ENCODE results near the gene CCDC30. TPM values are rescaled to one million over a fixed set of nuclear protein-coding genes. Genes with fewer than 3 reads are reported as not detected.

CCDC30 gene
- polyA plus RNA-seq, 3 donors, result 0.95 to 1.5 (median 1.2) TPM

- Histone ChIP-seq H3K9ac (ENCODE audit: insufficient read depth, low read length, poor library complexity, severe bottlenecking) (no peak overlapping the region), H3K4me3 (replicated peaks in 1 of 3; ENCODE audit: low read depth in 2 of 3, low read length in 3 of 3) (no peak overlapping the region), H3K27ac (ENCODE audit: low read depth in 1 of 2, low read length in 2 of 2) (no peak overlapping the region), H4K20me1 (ENCODE audit: insufficient read depth, low read length) (peaks cover 70% of the 10 kb centered on the region), H3K9me3 (replicated peaks in 1 of 2; ENCODE audit: control insufficient read depth in 1 of 2, insufficient read depth in 1 of 2, low read length in 2 of 2) (peaks cover 0 to 2% of the 10 kb centered on the region in 2 donors), H2AFZ (ENCODE audit: insufficient read depth, low read depth, low read length, poor library complexity, severe bottlenecking) (no peak overlapping the region), H3K79me2 (ENCODE audit: insufficient read depth, low read length) (peaks cover 17% of the 10 kb centered on the region), H3K36me3 (replicated peaks in 1 of 2; ENCODE audit: control insufficient read depth in 1 of 2, insufficient read depth in 2 of 2, low read length in 2 of 2) (peaks cover 75 to 98% of the 10 kb centered on the region in 2 donors), H3K27me3 (ENCODE audit: control insufficient read depth in 2 of 2, insufficient read depth in 2 of 2, low read length in 2 of 2) (no peaks in the 10 kb centered on the region), H3K4me2 (replicated peaks; ENCODE audit: extremely low read depth, low read length, poor library complexity, severe bottlenecking) (no peak overlapping the region), H3K4me1 (ENCODE audit: control insufficient read depth in 1 of 2, insufficient read depth in 2 of 2, low read length in 2 of 2) (no peaks in the 10 kb centered on the region)
- intact Hi-C loops (cut with micrococcal nuclease), result no loop called here
- WGBS (ENCODE audit: insufficient coverage), result 100% methylated on average over 3 of the region's 7 CpGs
- TF ChIP-seq CTCF (IDR thresholded peaks at IDR 0.05), result no peak
- Mint-ChIP-seq H3K4me1 (no peaks in the 10 kb centered on the region), H3K27me3 (ENCODE audit: low read depth in 3 of 3) (no peaks in the 10 kb centered on the region), H3K4me3 (no peak overlapping the region), H3K36me3 (peaks cover 80 to 93% of the 10 kb centered on the region in 2 donors), H3K27ac (peak overlapping the region in 2 of 7 donors; percentile 1 to 7), H3K9me3 (peaks cover 0 to 5% (median 2%) of the 10 kb centered on the region in 7 donors)
- DNase-seq, result no peak
Measured at GRCh38 chr1:42703888-42704464, 240.9 kb downstream of the CCDC30 start.

Small RNA genes lying within 50 kb of the gene (small RNA-seq; reads per million reads assigned to genes)
- gene RNU6-536P (ENCODE audit: insufficient read length, low read depth), result not detected
- gene TMSB4XP1 (ENCODE audit: insufficient read length, low read depth), result not detected

Other genes with a start within 250 kb of the CCDC30 start
- gene FOXJ3, start 128.1 kb upstream of the CCDC30 start, polyA plus RNA-seq, result 10 to 100 TPM; 10.2 to 18.5 (median 18.4) TPM
- not detected for gene RIMKLA, start 82.5 kb upstream of the CCDC30 start, polyA plus RNA-seq
- gene ZMYND12, start 7.3 kb upstream of the CCDC30 start, polyA plus RNA-seq, result 1 to 10 TPM in 2 of 3 donors, under 1 TPM in 1; 0.76 to 1.3 (median 1.2) TPM
- gene PPCS, start 6.7 kb upstream of the CCDC30 start, polyA plus RNA-seq, result 100 to 1,000 TPM in 2 of 3 donors, 10 to 100 TPM in 1; 43.2 to 182 (median 176) TPM
- gene PPIH, start 195.1 kb downstream of the CCDC30 start, polyA plus RNA-seq, result 10 to 100 TPM; 28.1 to 31.0 (median 28.8) TPM
- 100 to 1,000 TPM in 1 of 3 donors, 10 to 100 TPM in 2; 65.7 to 301 (median 70.2) TPM for gene YBX1, start 219.1 kb downstream of the CCDC30 start, polyA plus RNA-seq